SK-N-SH (cell line): ENCODE measurements around the gene NOS1. TPM values are rescaled to one million over a fixed set of nuclear protein-coding genes. Genes with fewer than 3 reads are reported as not detected.

Source experiments
- CTCF ChIA-PET: fragments of 300-600, 350-600 bp; formaldehyde crosslinking; extraction: SDS; loops from one replicate; lab custom pipeline; 2021; lab: Yijun Ruan, JAX
- POLR2A ChIA-PET: fragments of 350-600 bp; sonication (Branson Sonifier 250); formaldehyde crosslinking; extraction: SDS; loops from one replicate; lab custom pipeline; 2020; ENCODE audit warnings: antibody characterized with exemption, inconsistent platforms; lab: Yijun Ruan, JAX
- DNase-seq: peaks from one replicate; pipeline ENCODE4 v3.0.0; 2012
- H2AFZ ChIP-seq: fragments of 200-600 bp; sonication (generic); 2 replicates; pipeline ENCODE4 v1.8.1; 2016; ENCODE audit warnings: antibody characterized with exemption, mild to moderate bottlenecking, low read depth
- H3F3A ChIP-seq: fragments of 200-600 bp; sonication (generic); replicated peaks from 2 replicates; pipeline ENCODE3; 2016; ENCODE audit warnings: antibody characterized with exemption, mild to moderate bottlenecking; ENCODE audit not compliant: insufficient read depth
- H3K27ac ChIP-seq, 2 experiments: fragments of 200-500 bp in 1 of 2; fragments of 200-600 bp in 1 of 2; sonication (Bioruptor generic) in 1 of 2; sonication (generic), shearing (Covaris generic) in 1 of 2; 2 replicates each; pipeline versions ENCODE4 v1.5.1 to v1.6.1; 2014 to 2016; ENCODE audit warnings: low read depth in 2 of 2, inconsistent platforms in 1 of 2, low read length in 1 of 2, mild to moderate bottlenecking in 1 of 2, mixed read lengths in 1 of 2
- H3K27me3 ChIP-seq: fragments of 200-600 bp; sonication (generic), shearing (Covaris generic); 2 replicates; pipeline ENCODE4 v1.6.1; 2016; ENCODE audit warnings: mixed run types; ENCODE audit not compliant: insufficient read depth
- H3K36me3 ChIP-seq, 2 experiments: fragments of 200-500 bp in 1 of 2; fragments of 200-600 bp in 1 of 2; sonication (Bioruptor generic) in 1 of 2; sonication (generic) in 1 of 2; replicated peaks in 1 of 2; 2 replicates each; pipeline versions ENCODE3 to v1.5.1; 2014 to 2016; ENCODE audit warnings: low read length in 1 of 2, mild to moderate bottlenecking in 1 of 2; ENCODE audit not compliant: insufficient read depth in 2 of 2, control insufficient read depth in 1 of 2
- H3K4me1 ChIP-seq, 2 experiments: fragments of 200-500 bp in 1 of 2; fragments of 200-600 bp in 1 of 2; sonication (Bioruptor generic) in 1 of 2; sonication (generic), shearing (Covaris generic) in 1 of 2; 2 replicates each; pipeline versions ENCODE4 v1.5.1 to v1.6.1; 2014 to 2016; ENCODE audit warnings: low read depth in 1 of 2, low read length in 1 of 2, mixed run types in 1 of 2; ENCODE audit not compliant: insufficient read depth in 2 of 2, control insufficient read depth in 1 of 2
- H3K4me2 ChIP-seq: fragments of 200-600 bp; sonication (generic), shearing (Covaris generic); 2 replicates; pipeline ENCODE4 v1.6.1; 2017; ENCODE audit warnings: mixed run types
- H3K4me3 ChIP-seq, 2 experiments: fragments of 200-500 bp in 1 of 2; fragments of 200-600 bp in 1 of 2; sonication (Bioruptor generic) in 1 of 2; sonication (generic), shearing (Covaris generic) in 1 of 2; 2 replicates each; pipeline versions ENCODE4 v1.5.1 to v1.8.1; 2014 to 2016; ENCODE audit warnings: low read depth in 2 of 2, inconsistent platforms in 1 of 2, low read length in 1 of 2, mild to moderate bottlenecking in 1 of 2, mixed read lengths in 1 of 2, moderate library complexity in 1 of 2
- H3K79me2 ChIP-seq: fragments of 200-600 bp; sonication (generic); 2 replicates; pipeline ENCODE4 v1.8.1; 2017; ENCODE audit warnings: mild to moderate bottlenecking; ENCODE audit not compliant: insufficient read depth
- H3K9ac ChIP-seq: fragments of 200-600 bp; sonication (generic); 2 replicates; pipeline ENCODE4 v1.6.1; 2017; ENCODE audit warnings: mixed run types
- H3K9me2 ChIP-seq: fragments of 200-600 bp; sonication (generic); 2 replicates; pipeline ENCODE4 v1.6.1; 2017; ENCODE audit warnings: mixed run types
- H3K9me3 ChIP-seq: fragments of 200-600 bp; sonication (generic); 2 replicates; pipeline ENCODE4 v1.6.1; 2017; ENCODE audit warnings: mixed run types, mild to moderate bottlenecking, moderate library complexity
- H4K20me1 ChIP-seq: fragments of 200-600 bp; sonication (generic); 2 replicates; pipeline ENCODE4 v1.6.1; 2017; ENCODE audit warnings: mild to moderate bottlenecking, mixed run types; ENCODE audit not compliant: insufficient read depth
- ELF1 ChIP-seq: IDR thresholded peaks from 2 replicates; pipeline ENCODE4 v1.4.0; 2012
- EP300 ChIP-seq, 2 experiments: IDR thresholded peaks; 2 replicates each; pipeline versions ENCODE4 v1.4.0 to v1.6.1; 2012; ENCODE audit warnings: borderline replicate concordance in 1 of 2, low read depth in 1 of 2, low read length in 1 of 2
- EZH2phosphoT487 ChIP-seq: fragments of 200-600 bp; sonication (generic); IDR thresholded peaks from 2 replicates; pipeline ENCODE4 v1.6.1; 2017; ENCODE audit warnings: low read depth, mixed run types, mild to moderate bottlenecking, antibody characterized with exemption, moderate library complexity, borderline replicate concordance
- GABPA ChIP-seq: IDR thresholded peaks from 2 replicates; pipeline ENCODE4 v1.4.0; 2012; ENCODE audit warnings: low read depth, mild to moderate bottlenecking
- GATA2 ChIP-seq: sonication (generic); formaldehyde crosslinking; IDR thresholded peaks from 2 replicates; pipeline ENCODE4 v1.5.0; 2020; ENCODE audit warnings: mild to moderate bottlenecking, missing genetic modification reagents
- IRF3 ChIP-seq: fragments of 150-350 bp; IDR thresholded peaks from 2 replicates; pipeline ENCODE4 v1.6.1; 2016; ENCODE audit warnings: mild to moderate bottlenecking, low read depth, low read length
- MAX ChIP-seq: IDR thresholded peaks from 2 replicates; pipeline ENCODE4 v1.4.0; 2012; ENCODE audit warnings: low read depth
- MEF2A ChIP-seq: IDR thresholded peaks from 2 replicates; pipeline ENCODE4 v1.4.0; 2012; ENCODE audit warnings: low read depth, borderline replicate concordance
- NRF1 ChIP-seq: IDR thresholded peaks from 2 replicates; pipeline ENCODE4 v1.6.1; 2012; ENCODE audit warnings: low read depth, mild to moderate bottlenecking, low read length
- RCOR1 ChIP-seq: fragments of 150-350 bp; IDR thresholded peaks from 2 replicates; pipeline ENCODE4 v1.6.1; 2017; ENCODE audit warnings: antibody characterized with exemption, low read length
- RFX5 ChIP-seq: IDR thresholded peaks from 2 replicates; pipeline ENCODE4 v1.6.1; 2012; ENCODE audit warnings: mild to moderate bottlenecking, improper control_type of control experiment, low read length
- RXRA ChIP-seq: IDR thresholded peaks from 2 replicates; pipeline ENCODE4 v1.4.0; 2012; ENCODE audit warnings: low read depth, mild to moderate bottlenecking, borderline replicate concordance
- SIN3A ChIP-seq: IDR thresholded peaks from 2 replicates; pipeline ENCODE4 v1.6.1; 2012; ENCODE audit warnings: low read depth, mild to moderate bottlenecking, low read length, moderate library complexity, borderline replicate concordance
- SMC3 ChIP-seq: IDR thresholded peaks from 2 replicates; pipeline ENCODE4 v1.6.1; 2012; ENCODE audit warnings: low read depth, low read length, improper control_type of control experiment
- TAF1 ChIP-seq: IDR thresholded peaks from 2 replicates; pipeline ENCODE4 v1.6.1; 2012; ENCODE audit warnings: low read depth, mild to moderate bottlenecking, low read length, moderate library complexity, borderline replicate concordance
- TEAD4 ChIP-seq: IDR thresholded peaks from 2 replicates; pipeline ENCODE4 v1.4.0; 2012; ENCODE audit warnings: mild to moderate bottlenecking, borderline replicate concordance; ENCODE audit not compliant: insufficient read depth
- ZBTB33 ChIP-seq: IDR thresholded peaks from 2 replicates; pipeline ENCODE4 v1.4.0; 2012; ENCODE audit warnings: low read depth, borderline replicate concordance
- WGBS: methylation state at CpG from one replicate; pipeline ENCODE4 v1.1.6; 2017; ENCODE audit warnings: low lambda C conversion rate; 5-methylcytosine and 5-hydroxymethylcytosine counted together
- polyA plus RNA-seq, 3 experiments: library from polyadenylated mRNA; depleted of rRNA; stranded (reverse); fragments of >200 nt; gene quantifications; 2 replicates each; pipeline ENCODE4 v1.2.3, GENCODE V29; 2012
- TF ChIP-seq, protein P1 (sequence below): IDR thresholded peaks from 2 replicates; pipeline ENCODE4; 2012
- TF ChIP-seq, protein P2 (sequence below): fragments of 200-600 bp; sonication (generic); IDR thresholded peaks from 2 replicates; pipeline ENCODE4 v1.6.1; 2017; ENCODE audit warnings: antibody characterized with exemption, mild to moderate bottlenecking, moderate library complexity
- TF ChIP-seq, protein P3 (sequence below): IDR thresholded peaks from 2 replicates; pipeline ENCODE4 v1.4.0; 2012; ENCODE audit warnings: low read depth, borderline replicate concordance

Gene NOS1
- polyA plus RNA-seq, 1 of the 3 experiments (the other 2 are of a cell fraction) = 0.02 TPM

DNA sequence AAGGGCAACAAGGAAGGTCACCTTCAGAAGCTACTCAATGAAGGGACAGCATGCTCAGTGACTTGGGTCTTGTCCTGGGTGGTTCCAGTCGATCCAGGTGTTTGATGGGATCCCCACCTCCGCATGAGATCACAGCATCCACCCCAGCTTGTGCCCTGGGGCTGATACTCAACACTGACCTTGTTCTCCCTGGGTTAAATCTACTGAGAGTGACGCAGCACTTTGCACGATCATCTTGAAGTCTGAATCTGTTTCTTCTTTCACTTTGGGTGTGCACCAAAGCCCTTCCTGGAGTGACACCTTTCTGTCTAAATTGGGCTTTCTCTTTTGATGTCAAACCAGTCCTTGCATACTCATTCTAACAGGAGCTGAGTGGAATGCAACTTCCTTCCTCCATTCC lies 13.8 kb downstream of the NOS1 start:
- Histone ChIP-seq H3F3A (no peaks in the 10 kb centered on the region), H3K36me3 (no peaks in the 10 kb centered on the region), H3K4me1 (no peaks in the 10 kb centered on the region; a peak in 1 of 4 replicates), H3K27me3 (no peaks in the 10 kb centered on the region), H3K9me2 (no peaks in the 10 kb centered on the region), H3K9ac (no peak overlapping the region), H4K20me1 (no peaks in the 10 kb centered on the region), H3K9me3 (no peaks in the 10 kb centered on the region), H3K4me2 (no peak overlapping the region), H3K27ac (no peak overlapping the region), H3K79me2 (no peaks in the 10 kb centered on the region), H2AFZ (no peak overlapping the region), H3K4me3 (no peak overlapping the region)
- TF ChIP-seq EP300 (IDR thresholded peaks at IDR 0.05; ENCODE audit: borderline replicate concordance in 1 of 2, low read depth in 1 of 2, low read length in 1 of 2) = no peak
- no peak for TF ChIP-seq RXRA
- TF ChIP-seq, protein P1, sequence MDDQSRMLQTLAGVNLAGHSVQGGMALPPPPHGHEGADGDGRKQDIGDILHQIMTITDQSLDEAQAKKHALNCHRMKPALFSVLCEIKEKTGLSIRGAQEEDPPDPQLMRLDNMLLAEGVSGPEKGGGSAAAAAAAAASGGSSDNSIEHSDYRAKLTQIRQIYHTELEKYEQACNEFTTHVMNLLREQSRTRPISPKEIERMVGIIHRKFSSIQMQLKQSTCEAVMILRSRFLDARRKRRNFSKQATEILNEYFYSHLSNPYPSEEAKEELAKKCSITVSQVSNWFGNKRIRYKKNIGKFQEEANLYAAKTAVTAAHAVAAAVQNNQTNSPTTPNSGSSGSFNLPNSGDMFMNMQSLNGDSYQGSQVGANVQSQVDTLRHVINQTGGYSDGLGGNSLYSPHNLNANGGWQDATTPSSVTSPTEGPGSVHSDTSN = no peak
- no peak for TF ChIP-seq SMC3
- TF ChIP-seq GATA2 (CRISPR knock-in tag) = no peak
- no peak for TF ChIP-seq RFX5
- TF ChIP-seq EZH2phosphoT487 = no peak
- TF ChIP-seq MEF2A = no peak
- no peak for TF ChIP-seq IRF3
- TF ChIP-seq TEAD4 = no peak
- TF ChIP-seq, protein P2, sequence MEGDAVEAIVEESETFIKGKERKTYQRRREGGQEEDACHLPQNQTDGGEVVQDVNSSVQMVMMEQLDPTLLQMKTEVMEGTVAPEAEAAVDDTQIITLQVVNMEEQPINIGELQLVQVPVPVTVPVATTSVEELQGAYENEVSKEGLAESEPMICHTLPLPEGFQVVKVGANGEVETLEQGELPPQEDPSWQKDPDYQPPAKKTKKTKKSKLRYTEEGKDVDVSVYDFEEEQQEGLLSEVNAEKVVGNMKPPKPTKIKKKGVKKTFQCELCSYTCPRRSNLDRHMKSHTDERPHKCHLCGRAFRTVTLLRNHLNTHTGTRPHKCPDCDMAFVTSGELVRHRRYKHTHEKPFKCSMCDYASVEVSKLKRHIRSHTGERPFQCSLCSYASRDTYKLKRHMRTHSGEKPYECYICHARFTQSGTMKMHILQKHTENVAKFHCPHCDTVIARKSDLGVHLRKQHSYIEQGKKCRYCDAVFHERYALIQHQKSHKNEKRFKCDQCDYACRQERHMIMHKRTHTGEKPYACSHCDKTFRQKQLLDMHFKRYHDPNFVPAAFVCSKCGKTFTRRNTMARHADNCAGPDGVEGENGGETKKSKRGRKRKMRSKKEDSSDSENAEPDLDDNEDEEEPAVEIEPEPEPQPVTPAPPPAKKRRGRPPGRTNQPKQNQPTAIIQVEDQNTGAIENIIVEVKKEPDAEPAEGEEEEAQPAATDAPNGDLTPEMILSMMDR = no peak
- TF ChIP-seq ZBTB33 = no peak
- TF ChIP-seq GABPA = no peak
- no peak for TF ChIP-seq TAF1
- TF ChIP-seq, protein P3, sequence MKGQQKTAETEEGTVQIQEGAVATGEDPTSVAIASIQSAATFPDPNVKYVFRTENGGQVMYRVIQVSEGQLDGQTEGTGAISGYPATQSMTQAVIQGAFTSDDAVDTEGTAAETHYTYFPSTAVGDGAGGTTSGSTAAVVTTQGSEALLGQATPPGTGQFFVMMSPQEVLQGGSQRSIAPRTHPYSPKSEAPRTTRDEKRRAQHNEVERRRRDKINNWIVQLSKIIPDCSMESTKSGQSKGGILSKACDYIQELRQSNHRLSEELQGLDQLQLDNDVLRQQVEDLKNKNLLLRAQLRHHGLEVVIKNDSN = no peak
- TF ChIP-seq RCOR1 = no peak
- no peak for TF ChIP-seq NRF1
- no peak for TF ChIP-seq MAX
- no peak for TF ChIP-seq ELF1
- no peak for TF ChIP-seq SIN3A
- WGBS = 25% methylated on average over 3 of the region's 4 CpGs
- CTCF ChIA-PET = interaction anchor here (2.1 kb wide), 1 partner anchor 16 kb away, joined by 6 read pairs; no protein-coding TSS in a partner anchor
- POLR2A ChIA-PET = no interaction called here
- no peak for DNase-seq
